Measurements from ENCODE around the gene LDLRAD2. TPM values are rescaled to one million over a fixed set of nuclear protein-coding genes. Genes with fewer than 3 reads are reported as not detected.

The LDLRAD2 gene
- total RNA-seq, 4 donors from 2014 or later = 0.38 to 3.3 (median 0.80) TPM; not detected in 1

- H3K36me3 ChIP-seq = peaks cover 0 to 99% (median 0%) of the 10 kb centered on the region in 3 donors
Measured at GRCh38 chr1:21828506-21829210, 16.6 kb downstream of the LDLRAD2 start.

GRCh38 chr1:21829294-21829693 is 17.2 kb downstream of the LDLRAD2 start:
- Histone ChIP-seq H3K4me3 (no peak overlapping the region), H3K36me3 (peaks cover 0 to 99% (median 0%) of the 10 kb centered on the region in 3 donors)
- TF ChIP-seq POLR2A (IDR thresholded peaks at IDR 0.05) (no peak), CTCF (IDR thresholded peaks at IDR 0.05) (no peak)

More at GRCh38 chr1:21828506-21829210, 16.6 kb downstream of the LDLRAD2 start:
- H3K4me3 ChIP-seq = no peak overlapping the region
- no peaks in the 10 kb centered on the region for H3K4me1 ChIP-seq
- no peak for DNase-seq
- TF ChIP-seq POLR2A (IDR thresholded peaks at IDR 0.05) (no peak), CTCF (IDR thresholded peaks at IDR 0.05) (no peak)
- no peaks in the 10 kb centered on the region for H3K9me3 ChIP-seq
- H3K27ac ChIP-seq = no peak overlapping the region
- no peaks in the 10 kb centered on the region for H3K27me3 ChIP-seq

GRCh38 chr1:21830792-21831453 is 18.9 kb downstream of the LDLRAD2 start:
- Histone ChIP-seq H3K27ac (no peak overlapping the region), H3K9me3 (peaks cover 0 to 7% (median 0%) of the 10 kb centered on the region in 4 donors), H3K4me3 (no peak overlapping the region), H3K4me1 (no peaks in the 10 kb centered on the region), H3K27me3 (no peaks in the 10 kb centered on the region), H3K36me3 (peaks cover 0 to 98% (median 0%) of the 10 kb centered on the region in 3 donors)
- no peak for DNase-seq
- TF ChIP-seq CTCF (IDR thresholded peaks at IDR 0.05) = no peak
- TF ChIP-seq POLR2A (IDR thresholded peaks at IDR 0.05) = no peak

More at GRCh38 chr1:21829294-21829693, 17.2 kb downstream of the LDLRAD2 start:
- Histone ChIP-seq H3K4me1 (no peaks in the 10 kb centered on the region), H3K27me3 (no peaks in the 10 kb centered on the region), H3K9me3 (peaks cover 0 to 3% (median 0%) of the 10 kb centered on the region in 4 donors), H3K27ac (no peak overlapping the region)
- no peak for DNase-seq

GRCh38 chr1:21831454-21831970 is 19.4 kb downstream of the LDLRAD2 start:
- Histone ChIP-seq H3K4me3 (no peak overlapping the region), H3K36me3 (peaks cover 0 to 97% (median 0%) of the 10 kb centered on the region in 3 donors), H3K27ac (no peak overlapping the region), H3K9me3 (peaks cover 0 to 7% (median 0%) of the 10 kb centered on the region in 4 donors), H3K27me3 (no peaks in the 10 kb centered on the region), H3K4me1 (no peaks in the 10 kb centered on the region)
- no peak for DNase-seq
- no peak for TF ChIP-seq POLR2A (IDR thresholded peaks at IDR 0.05)
- no peak for TF ChIP-seq CTCF (IDR thresholded peaks at IDR 0.05)

GRCh38 chr1:21833392-21833976 is 21.4 kb downstream of the LDLRAD2 start:
- Histone ChIP-seq H3K27ac (no peak overlapping the region), H3K4me1 (no peaks in the 10 kb centered on the region), H3K36me3 (peaks cover 0 to 97% (median 0%) of the 10 kb centered on the region in 3 donors), H3K9me3 (peaks cover 0 to 7% (median 0%) of the 10 kb centered on the region in 4 donors), H3K27me3 (no peaks in the 10 kb centered on the region), H3K4me3 (no peak overlapping the region)
- no peak for TF ChIP-seq CTCF (IDR thresholded peaks at IDR 0.05)
- no peak for TF ChIP-seq POLR2A (IDR thresholded peaks at IDR 0.05)
- DNase-seq = no peak

Data from Peyer's patch (tissue), 4 donors.